Activated T-helper 1 cell treated with anti-CD3 and anti-CD28 coated beads, Interleukin-12 subunit alpha, Interleukin-12 subunit beta, Interleukin-2, Interleukin-4 antibody, amounts not matched to agents 30 ng/mL and 10 ng/mL and 1 ng/mL, durations not matched to agents 14 hours and 24 hours and 36 hours (primary cell): ENCODE data around the gene SCIN. TPM values are rescaled to one million over a fixed set of nuclear protein-coding genes. Genes with fewer than 3 reads are reported as not detected.

Experiments used
- DNase-seq: peaks from one replicate; pipeline ENCODE4 v3.0.0; 2021; ENCODE audit warnings: low spot score
- H3K27ac Mint-ChIP-seq: one replicate; pipeline ENCODE4 v1.8.0; 2021; ENCODE audit warnings: mild to moderate bottlenecking, mixed read lengths
- H3K27me3 Mint-ChIP-seq: one replicate; pipeline ENCODE4 v1.8.0; 2022; ENCODE audit warnings: mild to moderate bottlenecking, moderate library complexity, mixed read lengths; ENCODE audit not compliant: insufficient read depth
- H3K36me3 Mint-ChIP-seq: one replicate; pipeline ENCODE4 v1.8.0; 2021; ENCODE audit warnings: low read depth, mixed read lengths
- H3K4me1 Mint-ChIP-seq: one replicate; pipeline ENCODE4 v1.8.0; 2021; ENCODE audit warnings: low read depth, mixed read lengths
- H3K4me3 Mint-ChIP-seq: one replicate; pipeline ENCODE4 v1.8.0; 2021; ENCODE audit warnings: mild to moderate bottlenecking, moderate library complexity, mixed read lengths
- H3K9me3 Mint-ChIP-seq: one replicate; pipeline ENCODE4 v1.8.0; 2021; ENCODE audit warnings: mixed read lengths
- intact Hi-C: fragments of 100-400 bp; cut with micrococcal nuclease; formaldehyde crosslinking; loops from one replicate; pipeline ENCODE4 v1.15.1; 2024
- total RNA-seq: library from RNA; stranded (reverse); gene quantifications from 2 replicates; pipeline ENCODE4 v1.2.3, GENCODE V29; 2022

Gene SCIN
- total RNA-seq, 1 donor from 2014 or later, result not detected

DNA sequence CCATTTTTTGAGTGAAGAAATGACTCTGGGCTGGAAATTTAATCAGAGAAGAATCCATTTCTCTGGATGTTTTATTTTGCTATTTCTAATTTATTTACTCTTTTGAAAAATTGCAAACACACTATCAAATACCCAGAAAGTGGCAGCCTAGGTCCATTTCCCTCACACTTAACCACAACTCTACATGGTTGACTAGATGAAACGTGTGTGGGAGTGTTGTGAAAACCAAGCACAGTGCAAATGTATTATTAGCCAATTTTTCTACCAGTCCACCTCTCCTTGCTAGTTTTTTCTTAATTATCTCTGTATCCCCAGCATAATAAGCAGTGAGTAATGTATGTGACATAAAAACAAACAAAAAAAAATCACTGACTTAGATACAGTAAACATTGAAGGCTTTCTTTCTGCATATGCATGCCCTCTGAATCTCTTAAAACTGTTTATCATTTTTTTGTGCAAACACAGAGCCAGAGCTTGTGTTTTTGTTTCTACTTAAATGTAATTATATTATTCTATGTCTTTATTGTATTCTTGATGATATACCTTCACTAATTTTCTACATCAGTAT lies 30.9 kb downstream of the SCIN start:
- Mint-ChIP-seq H3K27ac (no peak overlapping the region), H3K27me3 (no peaks in the 10 kb centered on the region), H3K9me3 (peaks cover 6% of the 10 kb centered on the region), H3K36me3 (no peaks in the 10 kb centered on the region), H3K4me1 (no peaks in the 10 kb centered on the region), H3K4me3 (no peak overlapping the region)
- intact Hi-C loops, result no loop called here
- no peak for DNase-seq

DNA sequence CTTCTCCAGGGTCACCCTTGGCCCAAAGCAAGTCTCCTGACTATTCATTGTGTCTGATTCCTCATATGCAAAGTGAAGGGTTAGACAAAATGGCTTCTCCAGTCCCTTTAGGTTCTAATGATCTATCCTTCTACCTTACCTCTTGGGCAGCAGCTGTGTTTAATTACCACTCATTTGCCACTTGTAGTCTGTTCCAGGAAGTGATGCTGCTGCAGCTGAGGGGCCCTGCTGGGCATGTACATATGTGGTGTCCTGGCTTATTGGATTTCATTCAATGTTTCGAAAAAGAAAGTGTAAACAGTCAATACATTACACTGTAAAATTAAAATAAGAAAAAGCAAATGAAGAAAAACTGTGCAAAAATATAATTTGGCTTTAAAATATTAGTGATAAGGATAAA lies 36.6 kb downstream of the SCIN start:
- no peak for DNase-seq
- no peaks in the 10 kb centered on the region for H3K4me1 Mint-ChIP-seq
- no peaks in the 10 kb centered on the region for H3K27me3 Mint-ChIP-seq
- no peak overlapping the region for H3K4me3 Mint-ChIP-seq
- H3K27ac Mint-ChIP-seq, result no peak overlapping the region
- no peaks in the 10 kb centered on the region for H3K36me3 Mint-ChIP-seq
- intact Hi-C loops, result no loop called here
- no peaks in the 10 kb centered on the region for H3K9me3 Mint-ChIP-seq

DNA sequence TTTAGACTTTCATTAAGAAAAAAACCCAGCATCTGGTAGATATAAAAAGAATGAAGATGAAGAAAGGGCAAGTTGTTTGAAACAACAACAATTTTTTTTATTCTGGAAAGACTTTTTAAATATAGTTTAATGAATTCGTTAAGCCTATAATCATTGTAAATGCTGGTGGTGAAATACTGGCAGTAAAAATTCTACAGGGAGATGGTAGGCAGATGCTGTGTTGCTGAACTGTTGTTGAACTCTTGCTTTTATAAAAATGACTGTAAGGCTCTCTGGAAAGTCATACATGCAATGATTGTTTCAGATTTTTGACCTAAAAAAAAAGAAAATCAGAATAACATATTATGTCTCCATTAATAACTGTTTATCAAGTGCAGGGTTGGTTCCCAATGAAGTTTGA lies 39.0 kb downstream of the SCIN start:
- no peak overlapping the region for H3K4me3 Mint-ChIP-seq
- no peaks in the 10 kb centered on the region for H3K27me3 Mint-ChIP-seq
- DNase-seq, result no peak
- intact Hi-C loops, result no loop called here
- H3K9me3 Mint-ChIP-seq, result no peaks in the 10 kb centered on the region
- H3K27ac Mint-ChIP-seq, result no peak overlapping the region
- H3K36me3 Mint-ChIP-seq, result no peaks in the 10 kb centered on the region
- H3K4me1 Mint-ChIP-seq, result no peaks in the 10 kb centered on the region

DNA sequence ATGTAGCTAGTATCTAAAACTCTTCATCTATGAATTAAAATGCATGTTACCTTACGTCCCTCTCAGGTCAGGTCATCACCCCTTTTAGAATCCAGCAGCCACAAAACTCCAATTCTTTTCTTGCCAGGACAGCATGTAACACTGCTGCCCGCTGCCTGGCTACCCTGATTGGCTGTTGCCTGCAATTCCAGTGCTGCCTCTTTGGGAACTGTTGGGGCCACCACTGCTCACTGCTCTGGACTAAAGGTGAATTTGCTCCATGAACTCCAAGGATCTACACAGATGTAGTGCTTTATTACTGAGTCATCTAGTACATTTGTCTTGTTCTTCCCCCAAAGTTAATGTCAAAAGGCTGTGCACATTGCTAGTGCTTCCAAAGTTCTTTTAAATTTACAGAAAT lies 40.4 kb downstream of the SCIN start:
- Mint-ChIP-seq H3K36me3 (no peaks in the 10 kb centered on the region), H3K27ac (no peak overlapping the region), H3K4me1 (no peaks in the 10 kb centered on the region), H3K9me3 (no peaks in the 10 kb centered on the region), H3K4me3 (no peak overlapping the region), H3K27me3 (peaks cover 2% of the 10 kb centered on the region)
- intact Hi-C loops, result no loop called here
- no peak for DNase-seq

DNA sequence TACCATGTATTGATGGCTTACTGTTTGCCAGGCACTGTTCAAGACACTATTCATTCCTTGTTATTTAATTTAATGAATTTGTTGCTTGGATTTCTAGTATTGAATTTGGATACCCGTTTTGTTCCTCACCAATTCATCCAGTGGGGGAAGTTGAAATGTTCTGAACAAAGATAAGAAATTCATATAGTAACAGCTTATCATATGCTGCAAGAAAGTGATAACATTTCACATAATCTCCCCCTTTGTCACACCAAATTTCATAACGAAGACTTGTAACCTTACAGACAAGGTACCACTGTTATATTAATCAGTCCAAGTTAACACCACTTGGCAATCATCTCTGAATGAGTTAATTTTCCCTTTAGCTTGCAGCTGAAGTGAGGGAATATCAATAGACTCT lies 42.1 kb downstream of the SCIN start:
- no peak for DNase-seq
- Mint-ChIP-seq H3K27ac (no peak overlapping the region), H3K4me1 (no peaks in the 10 kb centered on the region), H3K9me3 (no peaks in the 10 kb centered on the region), H3K36me3 (no peaks in the 10 kb centered on the region), H3K27me3 (peaks cover 3% of the 10 kb centered on the region), H3K4me3 (no peak overlapping the region)
- intact Hi-C loops, result no loop called here

DNA sequence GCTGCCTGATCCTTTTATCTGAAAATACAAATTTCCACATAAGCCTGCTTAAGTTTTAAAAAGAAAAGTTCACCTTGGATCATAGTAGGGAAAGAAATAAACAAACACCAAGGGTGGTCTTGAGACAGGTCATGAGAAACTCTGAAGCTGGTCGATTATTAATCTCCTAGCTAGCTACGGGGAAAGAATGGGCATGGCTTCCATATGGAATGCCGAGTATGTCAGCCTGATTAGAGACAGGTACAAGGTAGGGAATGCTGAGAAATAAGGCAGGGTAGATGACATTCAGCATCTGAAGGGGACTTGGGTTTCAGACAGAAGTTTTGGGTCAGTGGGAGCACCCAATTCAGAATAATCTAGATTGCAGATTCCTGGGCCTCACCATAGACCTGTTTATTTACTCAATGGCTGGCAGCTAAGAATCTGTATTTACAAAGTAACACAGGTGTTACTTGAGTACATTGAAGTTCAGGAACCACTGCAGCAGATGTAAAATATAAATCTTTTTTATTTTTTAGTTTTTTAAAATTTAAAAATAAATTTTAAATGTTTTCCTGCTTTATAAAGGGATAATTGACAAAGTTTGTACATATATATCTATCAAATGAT lies 49.0 kb downstream of the SCIN start:
- Mint-ChIP-seq H3K36me3 (no peaks in the 10 kb centered on the region), H3K4me3 (no peak overlapping the region), H3K9me3 (no peaks in the 10 kb centered on the region), H3K27ac (no peak overlapping the region), H3K27me3 (peaks cover 9% of the 10 kb centered on the region), H3K4me1 (no peaks in the 10 kb centered on the region)
- no peak for DNase-seq
- intact Hi-C loops, result no loop called here

DNA sequence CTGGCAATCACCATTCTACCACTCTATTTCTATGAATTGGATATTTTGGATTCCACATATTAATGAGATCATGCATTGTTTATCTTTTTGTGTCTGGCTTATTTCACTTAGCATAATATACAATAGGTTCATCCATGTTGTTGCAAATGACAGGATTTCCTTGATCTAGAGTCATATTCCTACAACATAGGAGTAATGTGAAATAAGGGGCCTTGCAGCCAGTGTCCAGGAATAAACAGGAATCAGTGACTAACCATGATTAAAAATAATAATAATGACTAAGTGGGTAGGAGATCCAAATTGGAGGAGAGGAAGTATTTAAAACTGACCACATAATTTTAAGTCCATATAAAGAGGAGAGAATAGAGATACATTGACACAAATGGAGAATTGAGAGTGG lies 49.9 kb downstream of the SCIN start:
- Mint-ChIP-seq H3K36me3 (no peaks in the 10 kb centered on the region), H3K4me3 (no peak overlapping the region), H3K27ac (no peak overlapping the region), H3K4me1 (no peaks in the 10 kb centered on the region), H3K9me3 (no peaks in the 10 kb centered on the region), H3K27me3 (peaks cover 12% of the 10 kb centered on the region)
- intact Hi-C loops, result no loop called here
- no peak for DNase-seq

DNA sequence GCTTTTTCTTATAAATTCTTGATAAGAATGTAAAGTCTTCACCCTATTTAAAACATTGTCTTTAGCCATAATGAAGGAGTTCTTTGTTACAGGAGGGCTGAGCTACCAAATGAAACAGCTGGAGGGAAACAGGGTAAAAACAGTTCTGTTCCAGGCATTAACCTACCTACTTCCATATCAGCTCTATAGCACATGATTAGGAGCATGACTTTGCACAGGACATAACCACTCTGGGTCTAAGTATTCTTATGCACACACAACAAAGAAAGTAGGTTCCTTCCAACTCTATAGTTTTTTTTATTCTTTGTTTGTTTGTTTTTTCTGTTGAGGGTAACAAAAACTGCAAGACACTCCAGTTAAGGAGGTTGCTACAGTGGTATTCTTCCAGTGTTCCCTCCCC lies 52.7 kb downstream of the SCIN start:
- DNase-seq, result no peak
- Mint-ChIP-seq H3K4me3 (no peak overlapping the region), H3K36me3 (no peaks in the 10 kb centered on the region), H3K4me1 (no peaks in the 10 kb centered on the region), H3K9me3 (no peaks in the 10 kb centered on the region), H3K27ac (no peak overlapping the region), H3K27me3 (peaks cover 16% of the 10 kb centered on the region)
- intact Hi-C loops, result no loop called here

DNA sequence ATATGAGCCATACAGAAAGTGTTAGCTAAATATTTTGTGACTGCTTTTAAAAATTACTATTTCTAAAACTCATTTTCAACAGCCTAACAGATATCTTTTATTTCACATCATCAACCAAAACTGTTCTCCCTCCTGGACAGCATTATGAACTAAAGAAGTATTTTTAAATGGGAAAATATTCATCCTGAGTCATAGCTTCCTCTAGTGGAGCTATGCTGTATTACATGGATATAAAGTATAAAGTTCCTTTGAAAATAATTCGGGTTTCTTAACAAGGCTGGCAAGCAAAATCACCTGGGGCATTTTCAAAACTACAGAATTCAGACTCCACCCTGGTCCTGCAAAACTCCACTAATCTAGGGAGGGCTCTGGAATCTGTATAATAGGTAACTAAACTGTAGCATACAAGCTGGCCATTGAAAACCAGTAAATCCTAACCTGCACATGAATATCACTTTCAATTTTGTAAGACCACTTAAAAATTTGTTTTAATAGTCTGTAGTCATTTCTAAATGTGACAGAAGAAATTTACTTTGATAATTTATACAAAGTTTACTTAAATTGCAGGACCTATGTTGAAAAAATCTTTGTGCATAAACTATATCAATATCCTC lies 53.5 kb downstream of the SCIN start:
- Mint-ChIP-seq H3K4me3 (no peak overlapping the region), H3K4me1 (no peaks in the 10 kb centered on the region), H3K9me3 (no peaks in the 10 kb centered on the region), H3K27ac (no peak overlapping the region), H3K27me3 (peaks cover 16% of the 10 kb centered on the region), H3K36me3 (no peaks in the 10 kb centered on the region)
- intact Hi-C loops, result loop anchor here (1.0 kb wide), 1 partner anchor 99 kb away; no protein-coding TSS in a partner anchor
- DNase-seq, result no peak

DNA sequence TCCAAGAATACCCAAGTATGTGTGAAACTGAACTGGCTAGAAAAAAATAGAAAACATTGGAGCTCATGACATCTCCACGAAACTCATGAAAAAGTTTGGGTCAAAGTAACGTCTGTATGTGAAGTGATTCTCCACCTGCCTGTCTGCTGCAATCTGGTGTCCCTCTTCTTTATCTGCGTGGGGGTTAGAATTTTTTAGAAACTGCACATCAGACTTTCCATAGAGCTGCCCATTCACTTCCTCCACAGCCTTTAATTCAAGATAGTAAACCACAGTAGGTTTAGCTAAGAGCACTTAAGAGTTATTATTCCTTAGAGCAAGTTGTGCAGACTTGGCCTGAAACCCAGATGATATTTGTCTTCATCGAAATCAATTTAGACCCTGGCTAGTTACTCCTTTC lies 55.3 kb downstream of the SCIN start:
- DNase-seq, result no peak
- Mint-ChIP-seq H3K4me3 (no peak overlapping the region), H3K36me3 (no peaks in the 10 kb centered on the region), H3K27ac (no peak overlapping the region), H3K9me3 (no peaks in the 10 kb centered on the region), H3K4me1 (no peaks in the 10 kb centered on the region), H3K27me3 (peaks cover 16% of the 10 kb centered on the region)
- intact Hi-C loops, result no loop called here

DNA sequence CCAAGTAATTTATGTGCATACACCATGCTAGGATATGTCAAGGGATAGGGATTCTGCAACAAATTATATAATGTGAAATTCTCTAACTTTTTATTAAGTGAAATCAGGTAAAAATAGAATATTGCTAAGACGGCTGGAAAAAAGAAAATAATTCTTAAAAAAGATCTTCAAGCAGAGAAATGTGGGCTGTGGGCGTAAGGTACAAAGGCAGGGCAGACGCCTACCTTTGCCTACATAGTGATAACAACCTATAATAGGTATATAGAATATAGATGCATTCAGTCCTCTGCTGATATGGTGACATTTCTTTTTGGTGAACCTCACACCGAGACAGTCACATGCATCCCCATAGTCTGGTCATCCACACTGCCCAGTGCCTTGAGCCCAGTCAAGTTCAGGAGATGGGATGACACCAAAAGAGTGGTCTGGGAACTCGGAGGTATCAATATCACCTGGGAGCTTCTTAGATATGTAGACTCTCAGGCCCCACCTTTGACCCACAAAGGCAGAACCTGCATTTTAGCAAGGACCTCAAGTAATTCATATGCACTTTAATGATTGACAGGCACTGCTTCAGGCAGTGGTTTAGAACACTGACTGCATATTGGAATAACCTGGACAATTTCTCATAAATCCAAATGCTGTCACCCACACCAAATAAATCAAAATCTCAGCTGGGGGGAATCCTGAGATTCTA lies 59.4 kb downstream of the SCIN start:
- no peak overlapping the region for H3K4me3 Mint-ChIP-seq
- no peaks in the 10 kb centered on the region for H3K9me3 Mint-ChIP-seq
- no peak for DNase-seq
- intact Hi-C loops, result no loop called here
- H3K36me3 Mint-ChIP-seq, result no peaks in the 10 kb centered on the region
- peaks cover 14% of the 10 kb centered on the region for H3K27me3 Mint-ChIP-seq
- H3K27ac Mint-ChIP-seq, result no peak overlapping the region
- peaks cover 6% of the 10 kb centered on the region for H3K4me1 Mint-ChIP-seq

DNA sequence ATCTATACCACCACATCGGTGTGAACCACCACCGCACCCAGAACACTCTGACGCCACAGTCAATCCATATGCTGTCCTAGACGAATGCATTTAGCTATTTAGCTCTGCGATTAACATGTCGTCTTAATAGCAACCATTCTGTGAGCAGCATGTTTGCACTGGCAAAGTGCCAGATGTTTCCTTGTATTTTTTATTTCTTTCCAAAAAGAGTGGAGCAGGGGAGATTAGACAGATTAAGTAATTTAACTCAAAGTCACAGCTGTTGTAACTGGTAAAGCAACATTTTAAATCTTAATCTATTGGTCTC lies 59.9 kb downstream of the SCIN start:
- no peak overlapping the region for H3K27ac Mint-ChIP-seq
- intact Hi-C loops, result no loop called here
- no peak for DNase-seq
- H3K4me1 Mint-ChIP-seq, result peaks cover 6% of the 10 kb centered on the region
- H3K4me3 Mint-ChIP-seq, result no peak overlapping the region
- no peaks in the 10 kb centered on the region for H3K36me3 Mint-ChIP-seq
- no peaks in the 10 kb centered on the region for H3K9me3 Mint-ChIP-seq
- peaks cover 12% of the 10 kb centered on the region for H3K27me3 Mint-ChIP-seq

DNA sequence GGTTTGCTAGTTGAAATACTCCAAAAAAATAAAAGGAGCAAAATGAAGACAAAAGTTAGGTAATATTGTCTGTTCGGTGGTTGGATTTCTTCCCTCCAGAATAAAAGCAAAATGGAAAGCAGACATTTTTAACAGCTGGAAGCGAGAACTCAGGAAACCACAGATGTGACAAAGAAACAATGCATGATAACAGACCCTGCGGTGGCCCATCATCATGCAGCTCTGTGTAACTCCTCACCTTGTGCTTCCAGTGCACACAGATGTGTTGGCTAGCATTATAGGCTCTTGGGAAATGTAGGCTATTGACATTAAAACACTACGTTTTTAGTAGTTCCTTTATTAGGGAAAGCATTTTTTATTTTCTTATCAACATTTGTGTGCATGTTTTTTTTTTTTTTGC lies 63.1 kb downstream of the SCIN start:
- Mint-ChIP-seq H3K27ac (no peak overlapping the region), H3K4me3 (no peak overlapping the region), H3K4me1 (peaks cover 22% of the 10 kb centered on the region), H3K9me3 (no peaks in the 10 kb centered on the region), H3K27me3 (peaks cover 11% of the 10 kb centered on the region), H3K36me3 (no peaks in the 10 kb centered on the region)
- DNase-seq, result no peak
- intact Hi-C loops, result no loop called here
